ENCODE data around the gene FAM193A.

GRCh38 chr4:2608291-2608690 lies 71.8 kb downstream of the FAM193A start:
- TF ChIP-seq EZH2 (IDR thresholded peaks at IDR 0.05; ENCODE audit: borderline replicate concordance, low read length) (no peak), CTCF (IDR thresholded peaks at IDR 0.05; ENCODE audit: low read length) (no peak)

Data from OCI-LY1 (cell line).